GM23248 (cell line): Measurements from ENCODE around the gene L3MBTL4. TPM values are rescaled to one million over a fixed set of nuclear protein-coding genes. Genes with fewer than 3 reads are reported as not detected.

Experiments
- DNase-seq: peaks from one replicate; pipeline ENCODE4 v3.0.0-alpha.2; 2015
- H2AFZ ChIP-seq: fragments of 200-600 bp; sonication (generic); 2 replicates; pipeline ENCODE4 v1.6.1; 2016; ENCODE audit warnings: antibody characterized with exemption
- H3F3A ChIP-seq: fragments of 200-600 bp; sonication (generic); 2 replicates; pipeline ENCODE4 v1.6.1; 2016; ENCODE audit warnings: mild to moderate bottlenecking, antibody characterized with exemption, mixed run types; ENCODE audit not compliant: insufficient read depth
- H3K27ac ChIP-seq: fragments of 200-600 bp; sonication (generic); 2 replicates; pipeline ENCODE4 v1.5.1; 2016; ENCODE audit warnings: mild to moderate bottlenecking
- H3K27me3 ChIP-seq: fragments of 200-600 bp; sonication (generic); replicated peaks from 2 replicates; pipeline ENCODE4 v1.6.1; 2016; ENCODE audit warnings: mild to moderate bottlenecking; ENCODE audit not compliant: insufficient read depth
- H3K36me3 ChIP-seq: fragments of 200-600 bp; sonication (generic); 2 replicates; pipeline ENCODE4 v1.6.1; 2016; ENCODE audit warnings: low read depth, mild to moderate bottlenecking
- H3K4me1 ChIP-seq: fragments of 200-600 bp; sonication (generic); 2 replicates; pipeline ENCODE4 v1.6.1; 2016; ENCODE audit warnings: mild to moderate bottlenecking; ENCODE audit not compliant: insufficient read depth
- H3K4me2 ChIP-seq: fragments of 200-600 bp; sonication (generic); one replicate; pipeline ENCODE4 v1.6.1; 2016; ENCODE audit warnings: mild to moderate bottlenecking; ENCODE audit not compliant: unreplicated experiment
- H3K4me3 ChIP-seq: fragments of 200-600 bp; sonication (generic); 2 replicates; pipeline ENCODE4 v1.5.1; 2016; ENCODE audit warnings: mild to moderate bottlenecking
- H3K79me2 ChIP-seq: fragments of 200-600 bp; sonication (generic); 2 replicates; pipeline ENCODE4 v1.6.1; 2016; ENCODE audit warnings: mild to moderate bottlenecking; ENCODE audit not compliant: insufficient read depth
- H3K9ac ChIP-seq: fragments of 200-600 bp; sonication (generic); 2 replicates; pipeline ENCODE4 v1.6.1; 2016; ENCODE audit warnings: mild to moderate bottlenecking
- H3K9me2 ChIP-seq: fragments of 200-600 bp; sonication (generic); 2 replicates; pipeline ENCODE4 v1.6.1; 2016; ENCODE audit warnings: mixed run types, mild to moderate bottlenecking, moderate library complexity; ENCODE audit not compliant: insufficient read depth
- H3K9me3 ChIP-seq: fragments of 200-600 bp; sonication (generic); one replicate; pipeline ENCODE4 v1.6.1; 2017; ENCODE audit warnings: low read depth
- H4K20me1 ChIP-seq: fragments of 200-600 bp; sonication (generic); 2 replicates; pipeline ENCODE4 v1.6.0; 2016; ENCODE audit not compliant: insufficient read depth
- EZH2 ChIP-seq: fragments of 200-600 bp; sonication (generic); IDR thresholded peaks from 2 replicates; pipeline ENCODE4 v1.6.1; 2018; ENCODE audit warnings: antibody characterized with exemption, mild to moderate bottlenecking; ENCODE audit not compliant: insufficient read depth, poor library complexity, severe bottlenecking
- EZH2phosphoT487 ChIP-seq: fragments of 200-600 bp; sonication (generic); IDR thresholded peaks from 2 replicates; pipeline ENCODE4 v1.6.1; 2018; ENCODE audit warnings: antibody characterized with exemption, moderate library complexity, mild to moderate bottlenecking, low read depth; ENCODE audit not compliant: insufficient read depth
- WGBS, 2 experiments: methylation state at CpG; one replicate each; pipeline ENCODE4 v1.1.6; 2015 to 2017; ENCODE audit warnings: low lambda C conversion rate in 2 of 2, low coverage in 1 of 2; ENCODE audit errors: missing lambda C conversion rate in 2 of 2; 5-methylcytosine and 5-hydroxymethylcytosine counted together
- in situ Hi-C: fragments of 300-500 bp; cut with MboI; formaldehyde crosslinking; loops from 2 replicates; pipeline ENCODE4 v1.15.0; 2020
- polyA plus RNA-seq: library from polyadenylated mRNA; unstranded; fragments of >200 nt; fragmentation: Nextera tagmentation; extraction: Ambion mirVana; gene quantifications from 2 replicates; pipeline ENCODE4 v1.2.1, GENCODE V29; 2016
- total RNA-seq: library from RNA; depleted of rRNA; stranded (reverse); fragments of >200 nt; shearing (Covaris generic); gene quantifications from 2 replicates; pipeline ENCODE4 v1.2.3, GENCODE V29; 2014

Gene L3MBTL4
- total and polyA plus RNA-seq, 2 experiments from 2014 or later, result not detected

GRCh38 chr18:6174983-6175745, 239.5 kb downstream of the L3MBTL4 start:
- no peak overlapping the region for H3K4me2 ChIP-seq
- H3K4me1 ChIP-seq, result no peaks in the 10 kb centered on the region
- in situ Hi-C loops, result no loop called here
- H3K4me3 ChIP-seq, result no peak overlapping the region
- no peak overlapping the region for H2AFZ ChIP-seq
- no peaks in the 10 kb centered on the region for H3F3A ChIP-seq
- H3K27ac ChIP-seq, result no peak overlapping the region
- H3K36me3 ChIP-seq, result no peaks in the 10 kb centered on the region
- no peak overlapping the region for H3K9ac ChIP-seq
- H4K20me1 ChIP-seq, result no peaks in the 10 kb centered on the region
- no peaks in the 10 kb centered on the region for H3K9me2 ChIP-seq
- WGBS, 2 experiments, result 19 to 21% methylated on average over 8 of the region's 8 CpGs
- TF ChIP-seq EZH2phosphoT487 (no peak), EZH2 (no peak)
- no peaks in the 10 kb centered on the region for H3K27me3 ChIP-seq
- no peaks in the 10 kb centered on the region for H3K9me3 ChIP-seq
- no peaks in the 10 kb centered on the region for H3K79me2 ChIP-seq
- no peak for DNase-seq

DNA sequence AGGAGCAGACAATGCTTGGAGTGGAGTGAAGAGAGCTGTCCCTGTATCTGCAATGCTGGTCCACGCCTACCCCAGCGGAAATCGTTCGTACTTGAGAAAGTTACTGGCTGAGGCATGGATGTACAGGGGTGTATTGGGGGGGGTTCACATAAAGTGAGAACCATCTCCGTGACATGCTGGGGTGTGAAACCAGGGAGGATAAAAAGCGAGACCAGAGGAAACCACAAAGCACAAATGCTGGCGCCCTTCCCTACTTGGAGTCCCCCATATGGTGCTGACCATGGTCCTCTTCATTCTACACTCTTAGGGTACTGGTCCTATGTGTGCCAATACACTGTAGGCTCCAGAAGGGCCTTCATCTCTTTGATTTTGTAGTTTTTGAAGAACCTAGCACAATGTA, 244.1 kb downstream of the L3MBTL4 start:
- no peak overlapping the region for H3K27ac ChIP-seq
- no peaks in the 10 kb centered on the region for H3K36me3 ChIP-seq
- H4K20me1 ChIP-seq, result no peaks in the 10 kb centered on the region
- TF ChIP-seq EZH2phosphoT487, result no peak
- no peak for TF ChIP-seq EZH2
- WGBS, 2 experiments, result 76 to 77% methylated on average over 7 of the region's 7 CpGs
- H3K9me3 ChIP-seq, result no peaks in the 10 kb centered on the region
- H3K4me2 ChIP-seq, result no peak overlapping the region
- no peaks in the 10 kb centered on the region for H3K9me2 ChIP-seq
- H3K79me2 ChIP-seq, result no peaks in the 10 kb centered on the region
- in situ Hi-C loops, result no loop called here
- no peaks in the 10 kb centered on the region for H3K27me3 ChIP-seq
- H3K4me3 ChIP-seq, result no peak overlapping the region
- H3K9ac ChIP-seq, result no peak overlapping the region
- no peaks in the 10 kb centered on the region for H3F3A ChIP-seq
- no peak for DNase-seq
- no peak overlapping the region for H2AFZ ChIP-seq
- H3K4me1 ChIP-seq, result no peaks in the 10 kb centered on the region

DNA sequence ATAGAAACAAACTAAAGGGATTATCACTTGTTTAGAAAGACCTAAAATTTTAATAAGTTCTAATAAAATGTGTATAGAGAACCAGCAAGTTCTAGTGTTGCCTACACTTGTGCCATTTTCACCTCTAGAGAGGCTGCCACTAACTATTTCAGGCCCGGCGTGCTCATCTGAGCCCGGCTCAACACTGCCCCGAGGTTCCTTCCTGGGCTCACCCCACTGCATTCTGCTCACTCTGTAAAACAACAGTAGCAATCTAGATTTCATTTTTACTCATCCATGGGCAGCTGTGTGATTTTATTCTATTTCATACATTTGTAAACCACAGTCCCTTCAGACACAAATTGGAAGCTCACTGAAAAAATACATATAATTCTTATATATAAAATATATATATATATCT, 253.2 kb downstream of the L3MBTL4 start:
- Histone ChIP-seq H4K20me1 (no peaks in the 10 kb centered on the region), H3K4me1 (no peaks in the 10 kb centered on the region), H3K9me3 (no peaks in the 10 kb centered on the region), H3K36me3 (no peaks in the 10 kb centered on the region), H3K79me2 (no peaks in the 10 kb centered on the region), H3F3A (no peaks in the 10 kb centered on the region), H3K9me2 (no peaks in the 10 kb centered on the region), H3K27me3 (no peaks in the 10 kb centered on the region), H3K9ac (no peak overlapping the region), H2AFZ (no peak overlapping the region), H3K4me3 (no peak overlapping the region), H3K27ac (no peak overlapping the region), H3K4me2 (no peak overlapping the region)
- DNase-seq, result no peak
- in situ Hi-C loops, result no loop called here
- 66 to 76% methylated on average over 4 of the region's 4 CpGs for WGBS, 2 experiments
- no peak for TF ChIP-seq EZH2phosphoT487
- TF ChIP-seq EZH2, result no peak

- no peaks in the 10 kb centered on the region for H3K9me2 ChIP-seq
These were observed 255.3 kb downstream of the L3MBTL4 start for GRCh38 chr18:6159426-6159825.

More at GRCh38 chr18:6159426-6159825, 255.3 kb downstream of the L3MBTL4 start:
- H3K27me3 ChIP-seq, result no peaks in the 10 kb centered on the region
- 72 to 81% methylated on average over 7 of the region's 7 CpGs for WGBS, 2 experiments
- in situ Hi-C loops, result no loop called here
- no peaks in the 10 kb centered on the region for H4K20me1 ChIP-seq
- no peaks in the 10 kb centered on the region for H3K9me3 ChIP-seq
- H3F3A ChIP-seq, result no peaks in the 10 kb centered on the region
- H2AFZ ChIP-seq, result no peak overlapping the region
- H3K4me1 ChIP-seq, result no peaks in the 10 kb centered on the region
- TF ChIP-seq EZH2phosphoT487 (no peak), EZH2 (no peak)
- no peaks in the 10 kb centered on the region for H3K79me2 ChIP-seq
- no peak overlapping the region for H3K27ac ChIP-seq
- H3K36me3 ChIP-seq, result no peaks in the 10 kb centered on the region
- no peak for DNase-seq
- H3K4me3 ChIP-seq, result no peak overlapping the region
- H3K4me2 ChIP-seq, result no peak overlapping the region
- no peak overlapping the region for H3K9ac ChIP-seq
